Astrocyte (in vitro differentiated cells and primary cell): ENCODE results near the gene RENBP. TPM values are rescaled to one million over a fixed set of nuclear protein-coding genes. Genes with fewer than 3 reads are reported as not detected.

Source experiments
- DNase-seq: peaks from one replicate; pipeline ENCODE4 v3.0.0-alpha.2; 2010; ENCODE audit warnings: low read depth
- FAIRE-seq: peaks from 2 replicates; lab custom pipeline; 2011; peaks lifted over from hg19 to GRCh38; lab: Jason Lieb, UNC
- H2AFZ ChIP-seq: 2 replicates; pipeline ENCODE4 v1.6.0; 2012; ENCODE audit warnings: low read depth, low read length, inconsistent platforms
- H3K27ac ChIP-seq: 2 replicates; pipeline ENCODE4 v1.5.1; 2011; ENCODE audit warnings: low read depth, low read length, inconsistent platforms
- H3K27me3 ChIP-seq: 2 replicates; pipeline ENCODE4 v1.6.0; 2011; ENCODE audit warnings: low read length, inconsistent platforms; ENCODE audit not compliant: insufficient read depth
- H3K36me3 ChIP-seq: 2 replicates; pipeline ENCODE4 v1.5.1; 2011; ENCODE audit warnings: low read length, inconsistent platforms; ENCODE audit not compliant: insufficient read depth
- H3K4me1 ChIP-seq: 2 replicates; pipeline ENCODE4 v1.5.1; 2011; ENCODE audit warnings: low read length, inconsistent platforms; ENCODE audit not compliant: insufficient read depth
- H3K4me2 ChIP-seq: 2 replicates; pipeline ENCODE4 v1.6.0; 2012; ENCODE audit warnings: low read length, inconsistent platforms
- H3K4me3 ChIP-seq: 2 replicates; pipeline ENCODE4 v1.5.1; 2011; ENCODE audit warnings: low read depth, mild to moderate bottlenecking, low read length, inconsistent platforms; ENCODE audit not compliant: insufficient read depth
- H3K79me2 ChIP-seq: 2 replicates; pipeline ENCODE4 v1.6.0; 2012; ENCODE audit warnings: mild to moderate bottlenecking, low read length, inconsistent platforms; ENCODE audit not compliant: insufficient read depth
- H3K9ac ChIP-seq: 2 replicates; pipeline ENCODE4 v1.6.0; 2012; ENCODE audit warnings: mild to moderate bottlenecking, low read length, inconsistent platforms
- H3K9me3 ChIP-seq: 2 replicates; pipeline ENCODE4 v1.5.1; 2012; ENCODE audit warnings: low read depth, mild to moderate bottlenecking, low read length, inconsistent platforms; ENCODE audit not compliant: insufficient read depth
- H4K20me1 ChIP-seq: 2 replicates; pipeline ENCODE4 v1.6.0; 2012; ENCODE audit warnings: low read length, inconsistent platforms; ENCODE audit not compliant: insufficient read depth
- H3K27ac Mint-ChIP-seq: one replicate; pipeline ENCODE4 v1.8.0; 2021; ENCODE audit warnings: mild to moderate bottlenecking, mixed read lengths; ENCODE audit not compliant: unreplicated experiment
- H3K27me3 Mint-ChIP-seq: one replicate; pipeline ENCODE4 v1.8.0; 2021; ENCODE audit warnings: low read depth, mixed read lengths; ENCODE audit not compliant: unreplicated experiment
- H3K36me3 Mint-ChIP-seq: one replicate; pipeline ENCODE4 v1.8.0; 2021; ENCODE audit warnings: low read depth, mixed read lengths; ENCODE audit not compliant: unreplicated experiment
- H3K4me1 Mint-ChIP-seq: one replicate; pipeline ENCODE4 v1.8.0; 2021; ENCODE audit warnings: low read depth, mixed read lengths; ENCODE audit not compliant: unreplicated experiment
- H3K4me3 Mint-ChIP-seq: one replicate; pipeline ENCODE4 v1.8.0; 2021; ENCODE audit warnings: mild to moderate bottlenecking, moderate library complexity, mixed read lengths; ENCODE audit not compliant: unreplicated experiment
- H3K9me3 Mint-ChIP-seq: one replicate; pipeline ENCODE4 v1.8.0; 2021; ENCODE audit warnings: mild to moderate bottlenecking, mixed read lengths; ENCODE audit not compliant: unreplicated experiment
- EZH2 ChIP-seq: IDR thresholded peaks from 2 replicates; pipeline ENCODE4 v1.6.1; 2012; ENCODE audit warnings: mild to moderate bottlenecking, low read length, inconsistent platforms; ENCODE audit not compliant: insufficient read depth
- total RNA-seq: library from RNA; stranded (reverse); gene quantifications from 2 replicates; pipeline ENCODE4 v1.2.1, GENCODE V29; 2021
- TF ChIP-seq, protein P1 (sequence below): IDR thresholded peaks from 2 replicates; pipeline ENCODE4 v1.5.1; 2011; ENCODE audit warnings: low read depth, mild to moderate bottlenecking, inconsistent platforms, low read length, moderate library complexity; ENCODE audit not compliant: insufficient read depth

The RENBP gene
- total RNA-seq, 1 donor from 2014 or later: 2.2 TPM

- Mint-ChIP-seq H3K9me3 (no peaks in the 10 kb centered on the region), H3K27ac (no peak overlapping the region), H3K36me3 (no peaks in the 10 kb centered on the region), H3K4me3 (no peak overlapping the region), H3K27me3 (no peaks in the 10 kb centered on the region), H3K4me1 (peaks cover 11% of the 10 kb centered on the region)
- Histone ChIP-seq H3K4me1 (peaks cover 6% of the 10 kb centered on the region), H3K4me2 (no peak overlapping the region), H3K9ac (no peak overlapping the region), H3K36me3 (no peaks in the 10 kb centered on the region), H4K20me1 (no peaks in the 10 kb centered on the region), H3K79me2 (no peaks in the 10 kb centered on the region), H2AFZ (no peak overlapping the region), H3K9me3 (no peaks in the 10 kb centered on the region), H3K27me3 (peaks cover 3% of the 10 kb centered on the region), H3K27ac (no peak overlapping the region), H3K4me3 (no peak overlapping the region)
- FAIRE-seq (no peak), DNase-seq (no peak)
- TF ChIP-seq, protein P1, sequence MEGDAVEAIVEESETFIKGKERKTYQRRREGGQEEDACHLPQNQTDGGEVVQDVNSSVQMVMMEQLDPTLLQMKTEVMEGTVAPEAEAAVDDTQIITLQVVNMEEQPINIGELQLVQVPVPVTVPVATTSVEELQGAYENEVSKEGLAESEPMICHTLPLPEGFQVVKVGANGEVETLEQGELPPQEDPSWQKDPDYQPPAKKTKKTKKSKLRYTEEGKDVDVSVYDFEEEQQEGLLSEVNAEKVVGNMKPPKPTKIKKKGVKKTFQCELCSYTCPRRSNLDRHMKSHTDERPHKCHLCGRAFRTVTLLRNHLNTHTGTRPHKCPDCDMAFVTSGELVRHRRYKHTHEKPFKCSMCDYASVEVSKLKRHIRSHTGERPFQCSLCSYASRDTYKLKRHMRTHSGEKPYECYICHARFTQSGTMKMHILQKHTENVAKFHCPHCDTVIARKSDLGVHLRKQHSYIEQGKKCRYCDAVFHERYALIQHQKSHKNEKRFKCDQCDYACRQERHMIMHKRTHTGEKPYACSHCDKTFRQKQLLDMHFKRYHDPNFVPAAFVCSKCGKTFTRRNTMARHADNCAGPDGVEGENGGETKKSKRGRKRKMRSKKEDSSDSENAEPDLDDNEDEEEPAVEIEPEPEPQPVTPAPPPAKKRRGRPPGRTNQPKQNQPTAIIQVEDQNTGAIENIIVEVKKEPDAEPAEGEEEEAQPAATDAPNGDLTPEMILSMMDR: no peak
- no peak for TF ChIP-seq EZH2
These were observed 46.5 kb downstream of the RENBP start for GRCh38 chrX:153897899-153898298.

DNA sequence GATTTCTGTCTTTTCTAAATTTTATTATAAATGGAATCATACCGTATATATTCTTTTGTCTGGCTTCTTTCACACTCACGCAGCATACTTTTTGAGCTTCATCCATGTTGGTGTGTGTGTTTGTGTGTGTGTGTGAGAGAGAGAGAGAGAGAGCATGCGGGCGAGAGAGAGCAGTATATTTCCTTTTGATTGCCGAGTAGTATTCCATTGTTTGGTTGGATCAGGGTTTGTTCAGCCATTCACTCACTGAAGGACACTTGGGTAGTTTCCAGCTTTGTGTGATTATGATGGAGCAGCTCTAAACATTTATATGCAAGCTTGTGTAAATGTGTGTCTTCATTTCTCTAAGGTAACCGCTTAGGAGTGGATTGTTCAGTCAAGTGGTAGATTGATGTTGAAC is 55.3 kb downstream of the RENBP start:
- Mint-ChIP-seq H3K27ac (no peak overlapping the region), H3K27me3 (peaks cover 4% of the 10 kb centered on the region)
- no peak overlapping the region for H3K4me2 ChIP-seq

DNA sequence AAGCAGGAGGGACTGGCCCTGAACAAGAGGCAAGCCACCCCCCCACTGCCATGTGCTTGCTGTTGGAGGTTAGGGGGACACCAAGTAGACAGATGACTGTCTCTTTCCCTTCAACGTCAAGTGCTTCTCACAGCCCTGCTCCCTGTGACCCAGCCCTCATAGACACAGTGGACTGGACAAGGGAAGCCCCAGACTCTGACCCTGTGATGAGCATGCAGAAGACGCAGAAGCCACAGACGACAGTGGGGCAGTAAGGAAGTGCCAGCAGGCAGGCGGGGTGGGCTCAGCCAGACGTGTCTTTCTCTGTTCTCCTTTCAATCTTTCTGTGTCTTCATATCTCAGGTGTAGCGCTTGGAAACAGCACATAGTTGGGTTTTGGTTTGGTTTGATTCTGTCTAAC is 56.1 kb downstream of the RENBP start:
- Histone ChIP-seq H3K27ac (no peak overlapping the region), H3K27me3 (peaks cover 12% of the 10 kb centered on the region), H2AFZ (no peak overlapping the region), H3K9ac (no peak overlapping the region), H3K79me2 (no peaks in the 10 kb centered on the region), H4K20me1 (no peaks in the 10 kb centered on the region), H3K4me2 (no peak overlapping the region), H3K4me1 (no peaks in the 10 kb centered on the region), H3K4me3 (no peak overlapping the region), H3K36me3 (no peaks in the 10 kb centered on the region), H3K9me3 (no peaks in the 10 kb centered on the region)
- no peaks in the 10 kb centered on the region for H3K36me3 Mint-ChIP-seq
- DNase-seq (no peak), FAIRE-seq (no peak)
- peaks cover 3% of the 10 kb centered on the region for H3K9me3 Mint-ChIP-seq
- H3K27ac Mint-ChIP-seq: no peak overlapping the region
- H3K4me1 Mint-ChIP-seq: peaks cover 7% of the 10 kb centered on the region
- peaks cover 4% of the 10 kb centered on the region for H3K27me3 Mint-ChIP-seq
- TF ChIP-seq EZH2: no peak
- TF ChIP-seq, protein P1: no peak
- no peak overlapping the region for H3K4me3 Mint-ChIP-seq

More for the DNA sequence above, 55.3 kb downstream of the RENBP start:
- no peaks in the 10 kb centered on the region for H3K36me3 Mint-ChIP-seq
- peaks cover 9% of the 10 kb centered on the region for H3K4me1 Mint-ChIP-seq
- Histone ChIP-seq H3K79me2 (no peaks in the 10 kb centered on the region), H3K4me3 (no peak overlapping the region), H3K36me3 (no peaks in the 10 kb centered on the region), H2AFZ (no peak overlapping the region), H3K4me1 (no peaks in the 10 kb centered on the region), H3K27me3 (peaks cover 10% of the 10 kb centered on the region), H3K27ac (no peak overlapping the region), H3K9ac (no peak overlapping the region), H3K9me3 (no peaks in the 10 kb centered on the region), H4K20me1 (no peaks in the 10 kb centered on the region)
- no peak overlapping the region for H3K4me3 Mint-ChIP-seq
- TF ChIP-seq, protein P1: no peak
- TF ChIP-seq EZH2: no peak
- DNase-seq (no peak), FAIRE-seq (no peak)
- H3K9me3 Mint-ChIP-seq: peaks cover 3% of the 10 kb centered on the region
